Stromal cell of bone marrow (primary cell): ENCODE data around the gene IGF2R.
"Not testable (repeated sequence)": the region's sequence is repeated elsewhere in the genome, so short reads cannot be mapped to it uniquely, and the experiment has no call there.

Experiments used
- DNase-seq: peaks from one replicate; pipeline ENCODE4 v3.0.0-alpha.2; 2012; ENCODE audit warnings: low read depth

Gene IGF2R

DNA sequence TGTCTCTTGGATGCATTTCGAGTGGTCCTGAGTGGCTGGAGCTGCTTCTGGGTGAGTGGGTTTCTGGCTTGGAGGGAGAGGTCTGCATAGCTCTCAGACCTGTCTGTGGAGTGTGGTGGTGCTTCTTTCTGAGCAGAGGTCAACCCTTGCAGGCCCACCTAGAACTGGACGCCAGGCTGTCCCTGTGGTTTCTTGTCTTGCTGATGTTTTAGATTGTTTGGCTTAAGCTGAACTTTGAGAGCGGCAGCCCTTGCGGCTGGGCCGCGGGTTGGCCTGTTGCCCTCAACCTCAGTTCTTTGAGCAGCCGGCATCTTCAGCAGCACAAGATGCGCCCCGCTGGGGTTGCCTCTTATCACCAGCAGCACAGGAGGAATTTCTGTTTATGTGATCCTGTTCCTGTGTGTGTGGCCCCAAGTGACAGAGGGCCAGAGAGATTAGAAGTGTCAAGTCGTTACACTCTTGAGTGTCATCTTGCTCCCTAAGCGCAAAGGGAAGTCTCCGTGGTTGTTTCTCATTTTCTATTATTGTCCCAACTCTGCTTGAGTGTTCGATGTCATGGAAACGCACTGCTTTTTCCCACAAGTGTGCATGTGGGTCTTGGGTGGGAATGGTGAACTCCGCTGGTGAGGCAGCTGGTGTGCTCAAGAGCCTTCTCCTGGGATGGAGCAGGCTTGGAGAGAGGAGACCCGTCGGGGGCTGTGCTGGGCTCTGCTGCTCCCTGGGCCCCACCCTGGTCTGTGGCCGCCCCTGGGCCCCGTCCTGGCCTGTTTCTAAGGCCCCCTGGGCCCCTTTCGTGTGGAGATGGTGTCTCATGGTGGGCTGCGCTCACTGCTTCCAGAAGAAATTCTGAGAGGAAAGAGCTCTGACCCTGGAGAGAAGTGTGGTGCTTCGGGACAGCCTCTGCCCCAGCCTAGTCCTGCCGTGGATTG lies 132.7 kb downstream of the IGF2R start:
- DNase-seq, result no peak

DNA sequence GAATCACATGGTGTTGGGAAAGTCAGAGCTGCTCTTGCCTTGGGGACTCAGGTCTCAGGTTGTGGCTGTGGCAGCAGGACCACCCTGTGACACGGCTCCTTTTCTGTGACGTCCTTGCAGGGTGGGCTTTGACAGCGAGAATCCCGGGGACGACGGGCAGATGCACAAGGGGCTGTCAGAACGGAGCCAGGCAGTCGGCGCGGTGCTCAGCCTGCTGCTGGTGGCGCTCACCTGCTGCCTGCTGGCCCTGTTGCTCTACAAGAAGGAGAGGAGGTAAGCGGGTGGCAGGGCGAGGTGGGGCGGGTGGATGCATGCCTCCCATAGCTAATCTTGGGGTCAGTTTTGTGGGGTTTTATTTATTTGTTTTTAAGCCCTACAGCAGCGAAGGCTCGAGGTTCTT lies 133.5 kb downstream of the IGF2R start:
- DNase-seq, result no peak

DNA sequence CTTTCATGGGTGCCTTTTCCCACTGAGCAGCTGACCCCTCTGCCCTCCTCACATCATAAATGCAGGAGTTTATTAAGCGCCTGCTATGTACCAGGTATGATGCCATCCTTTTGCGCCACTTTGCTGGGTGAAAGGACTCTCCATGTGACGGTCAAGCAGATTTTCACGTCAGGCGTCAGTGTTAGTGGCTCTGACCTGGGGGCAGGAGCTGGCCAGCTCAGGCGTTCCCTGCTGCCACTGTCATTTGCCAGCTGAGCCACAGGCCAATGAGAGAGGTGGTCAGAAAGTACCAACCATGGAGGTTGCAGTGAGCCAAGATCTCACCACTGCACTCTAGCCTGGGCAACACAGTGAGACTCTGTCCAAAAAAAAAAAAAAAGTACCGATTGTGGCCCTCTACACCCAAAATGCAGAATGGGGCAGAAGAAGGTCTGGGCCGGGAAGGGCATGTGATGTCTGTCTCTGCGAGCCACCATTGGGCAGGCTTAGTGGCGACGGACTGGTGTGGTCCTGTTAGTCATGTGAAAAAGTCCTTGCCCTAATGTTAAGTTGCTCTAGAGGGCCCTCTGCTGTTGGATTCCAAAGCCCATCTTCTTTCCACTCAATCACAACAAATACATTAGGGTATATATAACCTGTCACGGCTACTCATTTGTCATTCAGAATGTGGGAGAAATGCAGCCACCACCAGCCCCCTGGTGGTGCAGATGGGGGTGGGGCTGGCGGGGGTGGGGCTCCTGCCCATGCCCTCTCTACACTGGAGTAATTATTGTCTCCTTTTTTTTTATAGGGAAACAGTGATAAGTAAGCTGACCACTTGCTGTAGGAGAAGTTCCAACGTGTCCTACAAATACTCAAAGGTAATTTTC lies 134.3 kb downstream of the IGF2R start:
- DNase-seq, result no peak

DNA sequence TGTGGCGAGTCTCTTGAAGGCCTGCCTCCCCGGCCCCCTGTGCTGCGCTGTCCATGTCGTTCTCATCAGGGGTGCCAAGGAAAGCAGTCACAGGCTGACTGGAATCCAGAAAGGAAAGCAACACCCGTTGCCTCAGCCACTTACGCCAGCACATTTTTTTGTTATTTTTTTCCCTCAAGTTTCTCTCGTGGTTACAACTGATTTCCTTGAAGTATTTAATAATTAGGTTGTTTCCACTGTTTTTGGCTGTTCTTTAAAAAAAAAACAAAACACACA lies 134.9 kb downstream of the IGF2R start:
- peak; percentile 38 for DNase-seq

DNA sequence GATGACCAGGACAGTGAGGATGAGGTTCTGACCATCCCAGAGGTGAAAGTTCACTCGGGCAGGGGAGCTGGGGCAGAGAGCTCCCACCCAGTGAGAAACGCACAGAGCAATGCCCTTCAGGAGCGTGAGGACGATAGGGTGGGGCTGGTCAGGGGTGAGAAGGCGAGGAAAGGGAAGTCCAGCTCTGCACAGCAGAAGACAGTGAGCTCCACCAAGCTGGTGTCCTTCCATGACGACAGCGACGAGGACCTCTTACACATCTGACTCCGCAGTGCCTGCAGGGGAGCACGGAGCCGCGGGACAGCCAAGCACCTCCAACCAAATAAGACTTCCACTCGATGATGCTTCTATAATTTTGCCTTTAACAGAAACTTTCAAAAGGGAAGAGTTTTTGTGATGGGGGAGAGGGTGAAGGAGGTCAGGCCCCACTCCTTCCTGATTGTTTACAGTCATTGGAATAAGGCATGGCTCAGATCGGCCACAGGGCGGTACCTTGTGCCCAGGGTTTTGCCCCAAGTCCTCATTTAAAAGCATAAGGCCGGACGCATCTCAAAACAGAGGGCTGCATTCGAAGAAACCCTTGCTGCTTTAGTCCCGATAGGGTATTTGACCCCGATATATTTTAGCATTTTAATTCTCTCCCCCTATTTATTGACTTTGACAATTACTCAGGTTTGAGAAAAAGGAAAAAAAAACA lies 136.1 kb downstream of the IGF2R start:
- DNase-seq, result no peak

DNA sequence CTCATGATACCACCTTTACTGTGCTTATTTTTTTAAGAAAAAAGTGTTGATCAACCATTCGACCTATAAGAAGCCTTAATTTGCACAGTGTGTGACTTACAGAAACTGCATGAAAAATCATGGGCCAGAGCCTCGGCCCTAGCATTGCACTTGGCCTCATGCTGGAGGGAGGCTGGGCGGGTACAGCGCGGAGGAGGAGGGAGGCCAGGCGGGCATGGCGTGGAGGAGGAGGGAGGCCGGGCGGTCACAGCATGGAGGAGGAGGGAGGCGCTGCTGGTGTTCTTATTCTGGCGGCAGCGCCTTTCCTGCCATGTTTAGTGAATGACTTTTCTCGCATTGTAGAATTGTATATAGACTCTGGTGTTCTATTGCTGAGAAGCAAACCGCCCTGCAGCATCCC lies 137.1 kb downstream of the IGF2R start:
- no peak for DNase-seq

DNA sequence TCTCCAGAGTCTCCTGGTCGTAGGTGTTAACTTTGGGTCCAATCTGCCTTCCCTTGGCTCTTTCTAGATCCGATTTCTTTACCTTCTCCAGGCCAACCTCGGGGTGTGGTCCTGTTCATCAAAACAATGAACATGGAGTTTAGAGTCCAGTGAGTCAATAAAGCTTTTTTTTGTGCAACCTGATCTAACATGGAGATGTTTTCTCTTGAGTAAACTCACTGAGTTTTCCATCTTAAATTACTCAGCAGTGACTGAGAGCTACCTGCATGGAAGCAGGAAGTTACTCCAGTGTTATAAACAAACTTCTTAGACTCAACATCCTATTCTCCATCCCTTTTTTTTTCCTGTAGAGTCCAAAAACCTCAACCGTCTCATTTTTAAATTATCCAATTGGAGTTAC lies 137.8 kb downstream of the IGF2R start:
- DNase-seq, result no peak

DNA sequence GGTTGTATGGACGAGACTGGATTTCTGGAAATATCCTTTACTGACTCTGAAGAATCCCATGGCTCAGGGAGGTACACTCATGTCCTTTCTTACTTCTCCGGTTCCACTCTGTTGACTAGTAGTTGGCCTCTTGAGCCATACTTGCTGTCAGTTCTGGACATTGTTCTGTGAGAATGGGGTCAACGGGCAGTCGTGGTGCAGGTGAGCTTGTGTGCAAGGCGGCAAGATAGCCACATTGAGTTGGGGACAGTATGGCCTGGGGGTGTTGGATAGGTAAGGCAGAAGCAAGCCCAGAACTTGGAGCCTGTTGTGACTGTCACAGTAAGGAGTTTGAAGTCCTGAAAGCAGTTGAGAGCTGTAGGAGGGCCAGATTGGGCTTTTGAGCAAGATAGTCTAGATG lies 139.2 kb downstream of the IGF2R start:
- DNase-seq, result no peak

DNA sequence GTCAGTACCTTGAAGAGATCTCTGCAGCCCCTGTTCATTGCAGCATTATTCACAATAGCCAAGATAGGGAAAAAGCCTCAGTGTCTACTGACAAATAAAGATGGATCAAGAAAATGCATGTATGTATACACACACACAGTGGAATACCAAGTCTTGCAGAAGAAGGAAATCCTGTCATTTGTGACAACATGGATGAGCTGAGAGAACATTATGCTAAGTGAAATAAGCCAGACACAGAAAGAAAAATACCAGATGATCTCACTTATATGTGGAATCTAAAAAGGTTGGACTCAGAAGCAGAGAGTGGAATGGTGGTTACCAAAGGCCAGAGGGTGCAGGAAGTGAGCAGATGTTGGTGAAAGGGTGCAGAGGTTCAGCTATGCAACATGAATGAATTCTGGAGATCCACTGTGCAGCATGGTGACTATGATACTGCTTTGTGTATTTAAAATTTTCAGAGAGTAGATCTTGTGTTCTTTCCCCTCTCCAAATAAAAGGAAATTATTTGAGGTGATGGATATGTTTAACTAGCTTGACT lies 141.8 kb downstream of the IGF2R start:
- DNase-seq, result no peak

DNA sequence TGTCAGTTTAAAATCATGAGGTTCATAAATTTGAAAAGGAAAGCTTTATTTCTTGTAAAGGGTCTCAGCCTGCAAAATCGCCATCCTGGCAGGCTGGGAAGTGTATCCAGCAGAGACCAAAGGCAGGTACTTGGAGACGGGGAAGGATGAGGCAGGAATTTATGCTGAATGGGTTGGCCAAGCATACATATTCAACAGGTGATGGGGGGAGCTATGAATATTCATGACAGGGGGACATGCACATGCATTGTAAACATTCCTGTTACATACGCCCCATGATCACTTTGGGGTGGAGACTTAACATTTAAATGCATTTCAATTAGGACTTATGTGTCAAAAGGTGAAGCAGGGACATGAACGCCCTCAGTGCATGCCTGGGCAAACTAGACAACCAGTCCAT lies 142.9 kb downstream of the IGF2R start:
- DNase-seq, result no peak

DNA sequence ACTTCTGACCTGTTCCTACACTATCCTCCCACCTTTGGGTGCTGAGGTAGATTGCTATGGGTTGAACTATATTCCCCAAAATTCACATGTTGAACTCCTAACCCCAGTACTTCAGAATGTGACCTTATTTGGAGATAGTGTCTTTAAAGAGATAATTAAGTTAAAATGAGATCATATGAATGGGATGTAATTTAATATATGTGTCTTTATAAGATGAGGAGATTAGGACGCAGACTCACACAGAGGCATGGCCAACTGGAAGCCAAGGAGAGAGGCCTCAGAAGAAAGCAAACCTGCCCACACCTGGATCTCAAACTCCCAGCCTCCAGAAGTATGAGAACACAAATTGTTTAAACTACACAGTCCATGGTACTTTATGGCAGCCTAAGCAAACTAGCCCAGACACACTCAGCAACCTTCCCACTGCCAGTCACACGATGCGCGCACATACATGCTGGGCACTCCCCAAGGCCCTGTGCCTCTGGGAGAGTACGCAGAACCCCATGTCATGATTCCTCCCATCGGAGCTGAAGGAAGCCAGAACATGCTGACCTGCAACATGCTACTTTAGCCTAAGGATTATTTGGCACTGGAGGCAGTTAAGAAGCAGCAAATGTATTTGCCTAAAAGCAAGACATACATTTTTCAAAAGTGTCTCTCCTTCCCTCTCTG lies 143.9 kb downstream of the IGF2R start:
- no peak for DNase-seq

DNA sequence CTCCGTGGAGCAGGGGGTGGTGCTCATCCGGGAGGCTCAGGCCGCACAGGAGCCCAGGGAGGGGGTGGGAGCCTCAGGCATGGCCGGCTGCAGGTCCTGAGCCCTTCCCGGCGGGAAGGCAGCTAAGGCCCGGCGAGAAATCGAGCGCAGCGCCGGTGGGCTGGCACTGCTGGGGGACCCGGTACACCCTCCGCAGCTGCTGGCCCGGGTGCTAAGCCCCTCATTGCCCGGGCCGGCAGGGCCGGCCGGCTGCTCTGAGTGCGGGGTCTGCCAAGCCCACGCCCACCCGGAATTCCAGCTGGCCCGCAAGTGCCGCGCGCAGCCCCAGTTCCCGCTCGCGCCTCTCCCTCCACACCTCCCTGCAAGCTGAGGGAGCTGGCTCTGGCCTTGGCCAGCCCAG lies 145.7 kb downstream of the IGF2R start:
- DNase-seq, result not testable (repeated sequence)

DNA sequence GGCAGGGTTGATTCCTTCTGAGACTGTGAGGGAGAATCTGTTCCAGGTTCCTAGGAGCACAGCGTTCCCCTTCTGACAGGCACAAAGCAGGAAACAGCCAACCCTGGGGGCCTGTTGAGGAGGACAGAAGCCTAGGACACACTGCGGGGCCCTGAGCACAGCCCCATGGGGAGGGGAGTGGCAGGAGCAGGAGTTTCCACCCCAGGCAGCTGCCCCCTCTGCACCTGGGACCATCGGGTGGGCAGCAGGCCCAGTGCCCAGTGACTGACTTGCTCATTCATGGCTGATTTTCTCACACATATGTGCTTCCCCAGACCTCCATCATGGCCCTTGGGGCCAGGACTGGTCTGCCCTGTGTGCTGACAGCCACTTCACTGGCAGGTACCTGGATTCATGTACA lies 146.5 kb downstream of the IGF2R start:
- DNase-seq, result no peak

DNA sequence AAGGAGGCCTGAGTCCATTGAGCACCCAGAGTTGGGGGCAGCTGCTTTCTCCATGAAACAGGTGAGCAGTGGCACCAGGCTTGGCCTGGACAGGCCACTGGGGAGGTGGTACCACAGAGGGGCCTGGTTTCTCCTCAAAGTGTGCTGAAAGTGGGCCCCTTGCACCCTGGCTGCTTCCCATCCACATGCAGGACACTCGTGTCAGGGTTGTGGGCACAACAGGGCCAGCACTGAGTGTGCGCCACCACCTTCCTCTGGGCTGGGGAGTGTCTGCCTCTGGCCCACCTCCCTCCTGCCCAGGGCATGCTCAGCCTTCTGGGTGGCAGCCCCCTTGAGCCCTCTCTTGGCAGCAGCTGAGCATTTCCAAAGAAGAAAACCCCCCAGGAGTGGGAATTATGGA lies 147.5 kb downstream of the IGF2R start:
- DNase-seq, result no peak

DNA sequence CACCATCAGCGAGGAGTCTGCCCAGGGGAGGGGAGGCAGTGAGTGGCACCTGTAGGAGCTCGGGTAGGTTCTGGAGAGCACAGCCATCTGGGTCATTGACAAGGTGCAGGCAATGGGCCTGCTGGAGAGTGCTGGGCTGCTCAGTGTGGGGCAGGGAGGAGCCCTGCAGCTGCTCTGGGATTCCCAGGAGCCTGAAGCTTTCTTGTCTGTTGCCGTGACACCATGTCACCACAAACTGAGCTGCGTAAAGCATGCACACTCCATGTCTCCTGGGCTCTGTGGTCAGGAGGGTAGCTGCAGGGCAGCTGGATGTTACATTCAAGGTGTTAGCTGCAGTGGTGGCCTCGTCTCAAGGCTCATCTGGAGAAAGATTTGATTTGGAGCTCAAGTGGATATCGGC lies 148.3 kb downstream of the IGF2R start:
- DNase-seq, result no peak

DNA sequence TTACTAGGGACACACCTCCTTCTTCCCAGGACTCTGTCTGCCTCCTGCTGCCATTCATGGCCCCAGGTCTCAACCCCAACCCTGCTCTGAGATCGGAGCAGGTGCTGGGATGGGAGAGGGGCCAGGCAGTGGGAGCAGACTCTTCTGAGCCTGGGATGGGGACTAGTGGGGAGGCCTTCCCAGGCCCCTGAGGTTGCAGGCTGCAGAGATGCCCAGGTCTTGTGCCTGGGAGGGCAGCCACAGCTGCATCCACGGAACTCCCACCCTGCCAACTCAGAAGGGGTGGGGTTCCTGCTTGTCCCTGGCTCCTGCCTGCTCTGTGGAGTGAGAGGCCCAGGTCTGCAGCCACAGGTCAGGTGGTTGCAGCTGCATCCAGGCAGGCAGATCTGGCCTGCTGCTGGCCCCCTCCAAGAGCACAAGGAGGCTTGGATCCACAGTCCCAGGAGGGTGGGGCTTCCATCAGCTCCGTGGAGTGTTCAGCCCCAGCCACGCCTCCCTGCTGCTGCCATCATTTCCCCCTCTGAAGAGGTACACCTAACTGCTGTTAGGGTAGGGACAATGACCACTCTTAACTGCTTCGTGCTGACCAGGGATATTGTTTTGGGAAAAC lies 149.8 kb downstream of the IGF2R start:
- no peak for DNase-seq

DNA sequence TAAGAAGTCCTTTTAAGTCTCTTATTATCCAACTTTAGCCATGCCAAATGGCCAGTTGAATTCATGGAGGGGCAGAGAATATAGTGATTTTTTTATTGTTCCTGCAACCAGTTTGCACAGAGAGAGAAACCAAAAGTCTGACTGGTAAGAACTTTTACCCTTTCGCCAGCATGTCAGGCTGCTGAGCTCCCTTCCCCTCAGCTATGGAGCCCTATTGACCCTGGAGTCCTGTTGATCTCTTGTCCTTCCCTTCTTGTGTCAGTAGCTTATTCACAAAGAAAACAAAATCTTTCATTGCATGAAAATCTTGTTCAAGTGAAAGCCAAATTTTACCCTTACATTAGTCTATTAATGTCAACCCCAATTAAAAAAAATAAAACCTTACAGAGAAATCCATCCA lies 151.2 kb downstream of the IGF2R start:
- no peak for DNase-seq

DNA sequence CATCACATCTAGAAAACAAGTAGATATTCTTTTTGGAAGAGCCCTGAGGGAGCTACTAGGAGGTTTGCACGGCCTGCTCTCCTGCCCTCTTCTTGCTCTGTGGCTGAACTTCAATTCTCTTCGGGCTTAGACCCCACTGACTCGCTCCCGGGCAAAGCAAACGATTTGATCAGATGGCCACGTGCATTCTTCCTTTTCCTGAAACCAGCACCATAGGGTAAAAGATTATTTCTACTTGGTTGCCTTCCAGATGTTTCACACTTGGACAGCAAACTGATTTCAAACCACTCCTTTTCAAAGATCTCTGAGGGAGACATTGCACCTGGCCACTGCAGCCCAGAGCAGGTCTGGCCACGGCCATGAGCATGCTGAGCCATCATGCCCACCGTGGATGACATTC lies 152.7 kb downstream of the IGF2R start, which contains the start of gene SLC22A1:
Gene SLC22A1 (plus strand): TSS at position 258 of the 400 bp plus-strand sequence. CDS start 121 bp downstream, at position 379.
- no peak for DNase-seq

DNA sequence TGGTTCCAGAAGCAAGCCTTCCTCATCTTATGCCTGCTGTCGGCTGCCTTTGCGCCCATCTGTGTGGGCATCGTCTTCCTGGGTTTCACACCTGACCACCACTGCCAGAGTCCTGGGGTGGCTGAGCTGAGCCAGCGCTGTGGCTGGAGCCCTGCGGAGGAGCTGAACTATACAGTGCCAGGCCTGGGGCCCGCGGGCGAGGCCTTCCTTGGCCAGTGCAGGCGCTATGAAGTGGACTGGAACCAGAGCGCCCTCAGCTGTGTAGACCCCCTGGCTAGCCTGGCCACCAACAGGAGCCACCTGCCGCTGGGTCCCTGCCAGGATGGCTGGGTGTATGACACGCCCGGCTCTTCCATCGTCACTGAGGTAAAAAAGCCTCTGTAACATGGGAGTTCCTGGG lies 153.1 kb downstream of the IGF2R start:
- no peak for DNase-seq

DNA sequence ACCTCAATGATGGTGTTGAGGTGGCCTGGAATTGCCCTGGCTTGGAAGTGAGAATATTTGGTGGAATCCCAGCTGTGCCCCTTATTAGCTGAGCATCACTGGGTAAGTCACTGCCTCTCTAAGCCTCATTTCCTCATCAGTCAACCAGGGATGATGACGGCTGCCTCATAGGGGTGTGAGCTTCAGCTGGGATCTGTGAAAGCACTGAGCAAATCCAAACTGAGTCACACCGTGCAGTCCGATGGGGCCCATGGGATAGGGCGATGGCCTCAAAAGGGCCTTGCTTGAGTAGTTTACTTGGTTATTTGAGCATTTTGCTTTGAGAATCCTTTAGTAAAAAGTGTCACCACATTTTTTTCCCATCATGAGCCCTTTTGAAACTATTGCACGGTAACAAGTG lies 153.9 kb downstream of the IGF2R start:
- peak; percentile 59 for DNase-seq

DNA sequence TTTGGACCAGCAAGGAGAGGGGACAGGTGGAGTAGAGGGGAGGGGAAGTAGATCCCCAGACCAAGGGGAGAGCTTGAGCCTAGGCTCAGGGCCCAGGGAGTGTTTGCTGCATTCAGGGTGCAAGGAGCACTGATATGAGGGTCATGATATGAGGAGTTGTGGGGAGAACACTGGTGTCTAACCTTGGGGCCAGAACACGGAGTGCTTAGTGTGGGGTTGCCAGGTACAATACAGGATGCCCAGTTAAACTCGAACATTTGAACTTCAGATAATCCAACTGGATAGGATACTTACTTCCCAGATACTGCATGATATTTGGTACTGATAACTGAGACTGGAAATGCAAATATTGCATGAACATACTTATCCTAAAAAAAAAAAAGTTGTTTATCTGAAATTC lies 155.1 kb downstream of the IGF2R start:
- no peak for DNase-seq
